ENCODE measurements around the gene ABHD12. TPM values are rescaled to one million over a fixed set of nuclear protein-coding genes. Genes with fewer than 3 reads are reported as not detected.
A peak's percentile ranks its signal among the peaks of the same experiment; 100 is the strongest.

Gene ABHD12
- total and polyA plus RNA-seq, 8 donors: 11.1 to 99.1 (median 44.0) TPM

GRCh38 chr20:25253606-25254275 lies 136.9 kb downstream of the ABHD12 start:
- WGBS, 5 donors: 80 to 88% (median 83%) methylated on average over 11 of the region's 11 CpGs
- peaks cover 0 to 4% (median under 1%) of the 10 kb centered on the region in 4 donors for H3K36me3 ChIP-seq
- H3K27ac ChIP-seq: peak overlapping the region in 2 of 5 donors; percentile 55 to 56
- peaks cover 40 to 97% (median 82%) of the 10 kb centered on the region in 4 donors for H3K4me1 ChIP-seq
- no peak overlapping the region for H3K4me3 ChIP-seq
- intact Hi-C loops (cut with DNase I; ENCODE audit: low total_unique reads): no loop called here
- DNase-seq: no peak
- no peak for TF ChIP-seq EP300 (IDR thresholded peaks at IDR 0.05)
- no peaks in the 10 kb centered on the region for H3K9me3 ChIP-seq
- no peaks in the 10 kb centered on the region for H3K27me3 ChIP-seq

- Histone ChIP-seq H3K4me1 (peaks cover 42 to 91% (median 75%) of the 10 kb centered on the region in 4 donors), H3K27ac (peak overlapping the region in 4 of 5 donors; percentile 32 to 74 (median 56)), H3K9me3 (no peaks in the 10 kb centered on the region), H3K27me3 (no peaks in the 10 kb centered on the region), H3K36me3 (no peaks in the 10 kb centered on the region), H3K4me3 (no peak overlapping the region)
- 56 to 71% (median 66%) methylated on average over 6 of the region's 6 CpGs for WGBS, 5 donors
- intact Hi-C loops (cut with DNase I; ENCODE audit: low total_unique reads): no loop called here
- DNase-seq: no peak
- TF ChIP-seq POLR2A (IDR thresholded peaks at IDR 0.05): no peak
- no peak for TF ChIP-seq POLR2AphosphoS5 (IDR thresholded peaks at IDR 0.05)
- TF ChIP-seq EP300 (IDR thresholded peaks at IDR 0.05): no peak
- no peak for TF ChIP-seq CTCF (IDR thresholded peaks at IDR 0.05)
Measured at GRCh38 chr20:25252686-25253421, 137.8 kb downstream of the ABHD12 start.

GRCh38 chr20:25252230-25252651 lies 138.4 kb downstream of the ABHD12 start:
- Histone ChIP-seq H3K4me3 (no peak overlapping the region), H3K9me3 (no peaks in the 10 kb centered on the region), H3K27ac (peak overlapping the region in 4 of 5 donors; percentile 32 to 65 (median 56)), H3K4me1 (peaks cover 42 to 91% (median 76%) of the 10 kb centered on the region in 4 donors), H3K27me3 (no peaks in the 10 kb centered on the region), H3K36me3 (no peaks in the 10 kb centered on the region)
- TF ChIP-seq EP300 (IDR thresholded peaks at IDR 0.05) (no peak), POLR2A (IDR thresholded peaks at IDR 0.05) (no peak), CTCF (IDR thresholded peaks at IDR 0.05) (no peak), POLR2AphosphoS5 (IDR thresholded peaks at IDR 0.05) (no peak)
- DNase-seq: no peak
- WGBS, 5 donors: 55 to 69% (median 59%) methylated on average over 6 of the region's 6 CpGs
- intact Hi-C loops (cut with DNase I; ENCODE audit: low total_unique reads): no loop called here

GRCh38 chr20:25251558-25251957 lies 139.1 kb downstream of the ABHD12 start:
- peak overlapping the region in 1 of 5 donors; percentile 56 for H3K27ac ChIP-seq

More at GRCh38 chr20:25251558-25251957, 139.1 kb downstream of the ABHD12 start:
- Histone ChIP-seq H3K9me3 (no peaks in the 10 kb centered on the region), H3K27me3 (no peaks in the 10 kb centered on the region), H3K4me3 (no peak overlapping the region), H3K4me1 (peaks cover 47 to 91% (median 79%) of the 10 kb centered on the region in 4 donors), H3K36me3 (no peaks in the 10 kb centered on the region)
- no peak for TF ChIP-seq EP300 (IDR thresholded peaks at IDR 0.05)
- TF ChIP-seq CTCF (IDR thresholded peaks at IDR 0.05): no peak
- TF ChIP-seq POLR2A (IDR thresholded peaks at IDR 0.05): no peak
- TF ChIP-seq POLR2AphosphoS5 (IDR thresholded peaks at IDR 0.05): no peak
- intact Hi-C loops (cut with DNase I; ENCODE audit: low total_unique reads): no loop called here
- WGBS, 5 donors: 57 to 72% (median 63%) methylated on average over 4 of the region's 4 CpGs
- no peak for DNase-seq

Measured in stomach (tissue), 9 donors.